ENCODE data around the gene EEPD1. TPM values are rescaled to one million over a fixed set of nuclear protein-coding genes. Genes with fewer than 3 reads are reported as not detected.

The EEPD1 gene
- total RNA-seq, 1 experiment from 2014 or later: 5.0 TPM

GRCh38 chr7:36205803-36206202, 52.7 kb downstream of the EEPD1 start:
- Histone ChIP-seq H3T11ph (ENCODE audit: low read length) (no peak overlapping the region), H3K4ac (ENCODE audit: low read depth, low read length) (no peak overlapping the region), H3K14ac (ENCODE audit: insufficient read depth, low read length) (no peak overlapping the region), H3K9me3 (ENCODE audit: control insufficient read depth, low read depth, low read length) (no peaks in the 10 kb centered on the region), H2BK5ac (ENCODE audit: insufficient read length, low read length) (no peak overlapping the region), H3K56ac (ENCODE audit: insufficient read length, low read depth, low read length) (no peak overlapping the region), H4K8ac (replicated peaks; ENCODE audit: insufficient read length, low read depth, low read length) (no peak overlapping the region), H2BK15ac (ENCODE audit: low read depth, low read length) (no peak overlapping the region), H3K9ac (ENCODE audit: extremely low read depth, insufficient read length, low read length) (no peak overlapping the region), H2BK12ac (ENCODE audit: insufficient read length, low read depth, low read length) (no peak overlapping the region), H3K18ac (ENCODE audit: insufficient read length, low read depth, low read length) (no peak overlapping the region), H3K23ac (ENCODE audit: insufficient read length, low read depth, low read length) (no peak overlapping the region), H2AK5ac (ENCODE audit: insufficient read length, low read length) (no peak overlapping the region), H3K4me1 (ENCODE audit: insufficient read depth, low read length) (peaks cover 4% of the 10 kb centered on the region; the same call in 1 of the 2 replicates), H4K5ac (ENCODE audit: insufficient read length, low read depth, low read length) (no peak overlapping the region), H2BK20ac (ENCODE audit: low read depth, low read length, poor library complexity, severe bottlenecking) (no peak overlapping the region), H3K23me2 (ENCODE audit: insufficient read length, low read depth, low read length, poor library complexity, severe bottlenecking) (no peaks in the 10 kb centered on the region), H2BK120ac (ENCODE audit: low read depth, low read length, poor library complexity, severe bottlenecking) (no peak overlapping the region), H2AFZ (ENCODE audit: low read length) (no peak overlapping the region), H3K27me3 (ENCODE audit: insufficient read depth, low read length) (no peaks in the 10 kb centered on the region), H3K79me1 (ENCODE audit: insufficient read depth, low read depth, low read length, poor library complexity, severe bottlenecking) (no peaks in the 10 kb centered on the region), H3K4me2 (ENCODE audit: insufficient read depth, insufficient read length, low read length) (no peak overlapping the region), H4K20me1 (ENCODE audit: control insufficient read depth, insufficient read depth, insufficient read length) (no peaks in the 10 kb centered on the region), H3K79me2 (ENCODE audit: insufficient read depth, low read length) (no peaks in the 10 kb centered on the region), H4K91ac (ENCODE audit: insufficient read length, low read depth, low read length) (no peak overlapping the region), H3K27ac (ENCODE audit: insufficient read length, low read depth, low read length) (no peak overlapping the region)
- no peak for TF ChIP-seq CTCF (conservative IDR thresholded peaks at IDR 0.05)
- Mint-ChIP-seq H3K27ac (peak overlapping the region; percentile 7 to 27 (median 18); a peak in 2 of 7 replicates), H3K36me3 (ENCODE audit: insufficient read depth in 1 of 3, low read depth in 3 of 3) (no peaks in the 10 kb centered on the region), H3K27me3 (ENCODE audit: low read depth) (no peaks in the 10 kb centered on the region), H3K9me3 (no peaks in the 10 kb centered on the region), H3K4me1 (peaks cover 40 to 46% of the 10 kb centered on the region in 2 experiments), H3K4me3 (no peak overlapping the region)
- WGBS (ENCODE audit: extremely low coverage, insufficient read length, low lambda C conversion rate): no CpG with 5 or more reads among the region's 6 CpGs
- no peak for DNase-seq

Measured in H9 (cell line).